GM18502 (cell line): ENCODE measurements around the gene CRIP1.

Source experiments
- ATAC-seq: cut with Tn5 transposase; IDR thresholded peaks from one replicate; pipeline ENCODE4 v1.9.1; 2021; ENCODE audit warnings: mild to moderate bottlenecking; ENCODE audit not compliant: unreplicated experiment, poor library complexity

Gene CRIP1

DNA sequence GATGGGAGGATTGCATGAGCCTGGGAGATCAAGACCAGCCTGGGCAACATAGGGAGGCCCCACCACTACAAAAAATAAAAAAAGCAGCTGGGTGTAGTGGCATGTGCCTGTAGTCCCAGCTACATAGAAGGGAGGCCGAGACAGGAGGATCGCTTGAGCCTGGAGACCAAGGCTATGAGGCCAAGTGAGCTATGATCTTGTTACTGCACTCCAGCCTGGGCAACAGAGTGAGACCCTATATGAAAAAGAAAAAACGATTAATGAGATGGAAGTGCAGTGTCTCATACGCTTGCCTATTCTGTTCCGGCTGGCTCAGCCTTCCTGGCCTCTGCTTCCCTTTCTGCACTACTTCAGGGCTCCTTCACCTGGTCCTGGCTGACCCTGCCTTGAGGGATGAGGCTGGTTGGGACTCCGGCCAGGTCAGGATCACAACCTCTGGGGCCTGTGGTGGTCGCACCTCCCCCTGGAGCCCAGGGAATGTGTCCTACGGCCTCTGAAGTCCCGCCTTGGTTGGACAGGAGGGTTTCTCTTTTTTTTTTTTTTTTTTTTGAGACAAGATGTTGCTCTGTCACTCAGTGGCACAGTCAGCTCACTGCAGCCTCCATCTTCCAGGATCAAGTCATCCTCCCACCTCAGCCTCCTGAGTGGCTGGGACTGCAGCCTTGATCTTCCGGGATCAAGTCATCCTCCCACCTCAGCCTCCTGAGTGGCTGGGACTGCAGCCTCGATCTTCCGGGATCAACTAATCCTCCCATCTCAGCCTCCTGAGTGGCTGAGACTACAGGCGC is 15.0 kb downstream of the CRIP1 start:
- ATAC-seq = no peak

DNA sequence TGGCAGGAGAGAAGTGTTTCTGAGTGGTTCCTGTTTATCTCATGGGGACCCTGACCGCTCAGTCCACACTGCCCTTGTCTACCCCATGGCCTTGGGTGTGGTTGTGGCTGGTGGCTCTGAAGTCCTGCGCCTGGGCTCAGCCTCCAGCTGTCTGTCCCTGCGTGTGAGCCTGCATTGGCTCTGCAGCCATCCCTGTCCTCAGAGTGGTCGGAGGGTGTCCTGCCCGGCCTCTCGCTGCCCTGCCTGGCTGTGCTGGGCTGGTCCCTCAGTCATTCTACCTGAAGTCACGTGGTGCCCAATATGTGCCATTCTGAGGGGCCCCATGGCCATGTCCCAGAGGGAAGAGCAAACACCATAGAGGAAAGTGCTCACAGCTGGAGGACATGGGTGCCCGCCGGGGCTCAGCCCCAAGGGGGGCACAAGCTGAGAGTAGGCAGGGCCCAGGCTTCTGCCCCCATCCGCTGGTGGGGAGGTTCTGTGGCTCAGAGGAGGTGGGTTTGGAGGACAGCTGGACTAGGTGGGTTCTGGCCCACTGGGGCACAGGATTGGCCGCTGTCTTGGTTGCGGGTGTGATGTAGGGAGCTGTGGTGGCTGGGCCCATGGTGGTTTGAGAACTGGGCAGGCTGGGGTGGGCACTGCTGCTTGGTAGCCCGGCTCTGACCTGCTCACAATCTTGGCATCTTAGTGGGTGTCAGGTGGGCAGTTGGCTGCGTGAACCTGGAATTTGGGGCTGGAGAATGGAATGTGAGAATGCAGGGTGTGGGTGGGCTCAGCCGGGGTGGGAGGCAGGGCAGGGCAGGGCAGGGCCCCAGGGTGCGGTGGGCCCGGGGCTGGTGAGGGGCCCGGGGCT is 16.0 kb downstream of the CRIP1 start:
- no peak for ATAC-seq

DNA sequence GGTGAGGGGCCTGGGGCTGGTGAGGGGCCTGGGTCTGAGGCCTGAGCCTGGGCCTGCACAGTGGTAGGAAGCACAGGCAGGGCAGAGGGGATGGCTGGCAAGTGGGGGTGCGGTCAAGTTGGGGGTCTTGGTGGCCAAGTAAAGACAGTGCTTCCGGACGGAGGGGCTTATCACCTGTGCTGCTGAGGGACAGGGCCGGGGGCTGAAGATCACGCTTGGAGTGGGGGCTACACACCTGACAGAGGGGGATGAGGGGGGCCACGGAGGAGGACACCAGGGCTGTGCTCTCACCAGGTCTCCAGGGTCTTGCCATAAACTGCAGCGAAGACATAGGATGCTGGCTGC is 16.6 kb downstream of the CRIP1 start:
- ATAC-seq = no peak

DNA sequence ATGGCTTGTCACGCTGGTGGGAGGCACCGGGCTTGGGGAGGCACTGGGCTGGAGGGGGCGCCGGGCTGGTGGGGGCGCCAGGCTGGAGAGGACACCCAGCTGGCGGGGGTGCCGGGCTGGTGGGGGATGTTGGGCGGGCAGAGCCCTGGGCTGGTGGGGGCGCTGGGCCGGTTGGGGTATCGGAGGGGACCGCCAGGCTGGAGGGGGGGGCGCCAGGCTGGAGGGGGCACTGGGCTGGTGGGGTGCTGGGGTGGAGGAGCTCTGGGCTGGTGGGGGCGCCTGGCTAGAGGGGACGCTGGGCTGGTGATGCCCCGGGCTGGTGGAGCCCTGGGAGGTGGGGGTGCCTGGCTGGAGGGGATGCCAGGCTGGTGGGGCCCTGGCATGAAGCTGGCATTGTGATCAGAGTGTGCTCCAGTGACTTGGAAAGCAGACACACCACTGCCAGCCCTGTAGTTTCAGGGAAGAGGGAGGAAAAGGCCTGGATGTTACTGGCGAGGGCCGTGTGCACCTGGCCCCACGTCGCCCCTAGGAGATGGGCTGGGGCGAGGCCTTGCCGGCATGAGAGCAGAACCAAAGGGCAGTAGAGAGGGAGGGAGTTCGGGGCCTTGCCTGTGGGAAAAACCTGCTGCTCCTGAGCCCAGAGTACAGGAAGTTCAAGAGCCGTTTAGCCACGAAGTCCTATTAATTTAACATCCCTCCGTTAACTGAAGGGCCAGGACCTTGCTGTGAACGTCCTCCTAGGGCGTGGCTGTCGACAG is 17.4 kb downstream of the CRIP1 start:
- ATAC-seq = no peak

DNA sequence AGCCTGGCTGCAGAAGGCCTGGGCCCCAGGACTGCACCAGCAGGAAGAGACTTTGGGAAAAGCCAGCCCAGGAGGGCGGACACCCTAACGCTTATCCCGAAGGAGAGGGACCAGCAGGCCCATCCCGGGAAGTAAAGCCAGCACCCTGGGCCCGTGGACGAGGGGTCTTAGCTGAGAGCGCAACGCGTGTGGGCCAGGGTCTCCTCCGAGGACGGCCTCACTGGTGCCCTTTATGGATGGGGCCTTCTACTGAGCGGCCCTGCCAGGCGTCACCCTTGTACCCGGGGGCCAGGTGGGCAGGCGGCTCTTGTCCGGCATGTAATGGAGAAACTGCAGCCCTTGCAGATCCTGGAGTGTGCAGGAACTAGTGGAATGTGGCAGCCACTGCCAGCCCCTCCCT is 18.4 kb downstream of the CRIP1 start:
- ATAC-seq = no peak

DNA sequence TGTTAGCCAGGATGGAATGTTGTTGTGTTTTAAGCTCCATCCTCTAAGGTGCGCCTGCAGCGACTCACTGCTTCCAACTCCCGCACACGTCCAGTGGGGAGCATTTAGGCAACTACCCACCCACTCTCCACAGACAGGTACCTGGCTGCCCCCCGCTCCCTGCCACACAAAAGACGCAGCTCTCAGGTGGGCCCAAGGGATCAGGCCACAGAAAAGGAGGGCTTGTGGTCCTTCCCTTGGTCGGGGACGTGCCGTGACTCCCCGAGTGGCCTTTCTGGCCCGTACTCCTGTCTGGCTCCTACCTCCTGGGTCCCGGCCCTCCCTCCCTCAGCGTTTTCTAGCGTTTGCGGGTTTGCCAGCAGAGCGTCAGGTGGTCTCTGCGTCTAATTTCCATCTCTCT is 20.6 kb downstream of the CRIP1 start:
- ATAC-seq = no peak

DNA sequence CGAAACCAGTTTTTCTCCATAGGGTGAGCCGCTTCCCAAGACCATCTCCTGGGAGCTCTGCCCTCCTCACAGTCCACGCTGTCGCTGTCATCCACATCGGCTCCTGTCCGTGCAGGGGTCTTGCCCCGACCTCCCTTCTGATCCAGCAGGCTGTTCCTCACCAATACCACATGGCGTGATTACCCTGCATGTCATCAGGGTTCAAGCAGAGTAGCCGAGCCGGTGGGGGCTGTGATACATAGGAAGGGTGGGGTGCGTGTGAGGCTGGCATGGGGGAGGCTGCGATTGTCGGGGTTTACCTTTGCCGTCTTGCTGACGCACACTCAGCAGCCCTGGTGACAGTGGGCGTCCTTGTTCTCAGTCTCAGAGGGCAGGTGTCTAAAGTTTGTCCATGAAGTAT is 21.4 kb downstream of the CRIP1 start:
- ATAC-seq = no peak

DNA sequence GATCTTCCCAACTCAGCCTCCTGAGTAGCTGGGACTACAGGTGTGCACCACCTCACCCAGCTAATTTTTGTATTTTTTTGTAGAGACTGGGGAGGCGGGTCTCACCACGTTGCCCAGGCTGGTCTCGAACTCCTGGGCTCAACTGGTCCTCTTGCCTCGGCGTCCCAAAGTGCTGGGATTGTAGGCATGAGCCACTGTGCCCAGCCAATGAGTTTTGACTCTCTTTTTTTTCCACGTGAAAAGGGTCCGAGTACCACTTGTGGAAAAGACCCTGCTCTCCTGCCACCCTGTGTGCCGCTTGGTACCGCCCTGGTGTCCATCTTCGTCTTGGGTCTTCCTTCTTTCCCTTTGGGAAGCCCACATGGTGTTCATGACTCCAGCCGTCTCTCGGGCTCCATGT is 21.9 kb downstream of the CRIP1 start:
- no peak for ATAC-seq

DNA sequence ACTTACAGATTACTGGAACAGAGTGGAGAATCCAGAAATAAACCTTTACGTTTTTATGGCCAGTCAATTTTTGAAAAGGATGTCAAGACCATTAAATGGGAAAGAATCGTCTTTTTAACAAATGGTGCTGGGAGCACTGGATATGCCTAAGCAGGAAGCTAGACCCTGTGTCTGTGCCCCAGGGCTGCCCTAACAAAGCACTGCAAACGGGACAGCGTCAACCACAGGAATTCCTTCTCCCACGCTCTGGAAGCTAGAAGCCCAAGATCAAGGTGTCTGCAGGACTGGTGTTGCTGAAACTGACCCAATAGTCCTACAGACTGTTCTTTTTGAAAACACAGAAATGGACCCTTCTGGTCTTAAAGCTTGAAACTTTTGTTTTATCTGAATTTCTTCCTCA is 30.4 kb downstream of the CRIP1 start:
- no peak for ATAC-seq

DNA sequence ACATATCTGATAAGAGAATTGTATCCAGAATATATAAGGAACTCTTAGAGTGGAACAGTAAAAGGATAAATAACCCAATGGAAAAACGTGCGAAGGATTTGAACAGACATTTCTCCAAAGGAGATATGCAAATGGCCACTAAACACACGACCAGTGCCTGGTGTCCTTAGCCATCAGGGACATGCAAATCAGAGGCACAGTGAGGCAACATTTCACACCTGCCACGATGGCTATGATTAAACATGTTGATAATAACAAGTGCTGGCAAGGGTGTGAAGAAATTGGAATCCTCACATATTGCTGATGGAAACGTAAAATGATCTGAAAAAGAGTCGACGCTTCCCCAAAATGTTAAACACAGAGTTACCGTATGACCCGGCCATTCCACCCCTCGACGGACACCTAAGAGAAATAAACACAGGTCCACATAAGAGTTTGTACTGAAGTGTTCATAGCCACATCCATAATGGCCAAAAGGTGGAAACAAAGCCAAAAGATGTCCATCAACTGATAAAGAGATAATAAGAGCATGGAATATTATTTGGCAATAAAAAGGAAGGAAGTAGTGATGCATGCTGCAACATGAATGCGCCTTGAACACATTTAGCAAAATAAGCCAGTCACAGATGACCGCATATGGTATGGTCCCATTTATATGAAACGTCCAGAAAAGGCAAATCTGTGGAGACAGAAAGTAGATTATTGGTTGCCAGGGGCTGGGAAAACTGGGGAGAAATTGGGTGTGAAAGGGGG is 33.4 kb downstream of the CRIP1 start:
- ATAC-seq = no peak

DNA sequence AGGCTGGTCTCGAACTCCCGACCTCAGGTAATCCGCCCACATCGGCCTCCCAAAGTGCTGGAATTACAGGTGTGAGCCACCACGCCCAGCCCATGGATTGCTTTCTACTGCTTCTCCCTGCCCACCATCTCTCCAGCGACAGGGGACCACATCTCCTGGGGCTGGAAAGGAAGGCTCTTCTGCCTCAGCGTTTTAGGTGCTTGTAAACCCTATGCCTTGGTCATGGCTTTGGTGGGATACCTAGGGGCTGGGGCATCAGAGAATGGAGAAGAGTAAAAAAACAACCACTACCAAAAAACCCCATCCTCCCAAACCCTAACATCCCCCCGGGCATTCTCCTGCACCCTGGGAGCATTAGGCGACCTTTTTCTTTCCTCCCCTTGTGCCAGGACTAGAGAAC is 38.6 kb downstream of the CRIP1 start:
- no peak for ATAC-seq

DNA sequence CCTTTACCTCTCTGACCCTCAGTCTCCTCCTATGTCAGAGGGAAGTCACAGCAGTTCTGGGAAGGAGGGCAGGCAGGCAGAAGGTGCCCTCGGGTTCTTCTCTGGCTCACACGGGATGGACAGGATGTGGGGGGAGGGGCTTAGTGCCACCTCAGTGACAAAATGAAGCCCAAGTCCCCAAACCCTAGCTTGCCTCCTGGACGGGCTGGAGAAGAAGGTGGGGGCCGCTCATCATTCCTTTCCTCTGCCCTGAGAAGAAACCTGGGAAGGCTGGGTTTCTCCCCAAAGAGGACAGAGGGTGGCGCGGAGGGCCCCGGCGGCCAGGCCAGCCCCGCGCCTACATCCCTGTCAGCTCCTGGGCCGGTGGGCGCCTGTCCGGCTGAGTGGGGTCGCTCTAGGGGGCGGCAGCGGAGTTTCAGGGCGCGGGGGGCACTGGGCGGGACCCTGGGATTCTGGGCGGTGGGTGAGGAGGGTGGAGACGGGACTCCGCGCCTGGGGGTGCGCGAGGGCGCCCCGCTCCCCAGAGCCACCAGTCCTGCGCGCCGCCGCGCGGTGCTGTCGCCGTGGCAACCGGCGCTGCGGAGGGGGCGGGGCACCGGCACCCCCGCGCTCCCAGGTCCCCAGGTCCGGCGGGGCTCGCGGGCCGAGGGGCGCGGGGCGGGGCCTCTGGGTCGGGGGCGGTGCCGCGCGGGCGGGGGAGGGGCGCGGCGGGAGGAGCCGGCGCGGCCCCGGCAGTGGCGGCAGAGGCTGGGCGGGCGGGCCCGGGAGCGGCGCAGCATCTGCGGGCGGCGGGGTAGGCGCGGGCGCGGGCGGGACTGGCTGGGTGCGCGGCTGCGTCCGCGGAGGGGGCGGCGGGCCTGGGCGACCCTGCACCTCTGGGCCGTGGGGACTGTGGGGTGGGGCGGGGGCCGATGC is 39.4 kb downstream of the CRIP1 start, which contains the start of gene TMEM121:
Gene TMEM121, plus strand, starts transcription at position 723 of the 915 bp plus-strand sequence. CDS start 2,252 bp downstream, outside the sequence.
- no peak for ATAC-seq

DNA sequence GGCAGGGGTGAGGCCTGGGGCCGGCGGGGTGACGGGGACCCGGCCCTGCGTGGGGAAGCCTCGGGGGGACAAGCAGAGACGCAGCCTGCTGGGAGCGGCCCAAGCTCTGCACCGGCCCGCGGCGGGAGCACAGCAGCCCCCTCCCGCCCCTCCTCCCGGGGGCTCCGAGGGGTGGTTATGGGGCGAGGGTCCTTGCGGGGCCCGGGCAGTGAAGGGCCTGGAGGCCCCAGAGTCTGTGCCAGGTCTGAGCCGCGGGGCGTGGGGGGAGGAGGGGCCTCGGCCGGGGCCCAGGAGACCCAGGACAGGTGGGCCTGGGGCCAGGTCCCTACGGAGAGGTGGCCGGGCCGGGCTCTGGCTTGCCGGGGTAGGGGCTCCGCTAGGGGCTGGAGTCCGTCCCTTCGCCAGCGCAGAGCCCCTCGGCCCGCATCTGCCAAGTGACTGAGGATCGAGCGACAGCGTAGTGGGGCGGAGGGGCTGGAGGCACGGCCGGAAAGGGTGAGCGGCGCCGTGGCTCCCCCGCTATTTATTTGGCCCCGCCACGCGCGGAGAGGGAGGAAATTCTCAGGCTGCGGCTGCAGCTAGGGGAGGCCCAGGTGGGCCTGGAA is 40.2 kb downstream of the CRIP1 start:
- no peak for ATAC-seq

DNA sequence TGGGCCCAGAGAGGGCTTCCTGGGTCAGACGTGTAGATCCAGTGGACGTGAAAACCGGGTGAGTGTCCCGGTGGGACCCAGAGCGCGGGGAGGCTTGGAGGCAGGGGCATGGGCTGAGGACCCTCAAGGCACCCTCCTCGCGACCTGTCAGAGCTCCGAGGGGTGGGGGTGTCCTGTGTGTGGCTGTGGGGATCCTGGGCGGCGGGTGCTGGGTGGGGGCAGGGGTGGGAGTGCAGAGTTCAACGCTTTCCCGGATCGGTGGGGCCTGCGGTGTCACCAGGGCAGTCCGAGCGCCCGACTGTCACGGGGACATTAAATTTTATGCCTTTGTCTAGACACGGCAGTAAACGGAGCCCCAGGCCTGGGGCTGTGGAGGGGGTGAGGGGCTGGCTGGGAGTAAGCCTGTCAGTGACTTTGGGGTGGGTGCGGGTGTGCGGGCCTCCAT is 40.7 kb downstream of the CRIP1 start:
- ATAC-seq = no peak

DNA sequence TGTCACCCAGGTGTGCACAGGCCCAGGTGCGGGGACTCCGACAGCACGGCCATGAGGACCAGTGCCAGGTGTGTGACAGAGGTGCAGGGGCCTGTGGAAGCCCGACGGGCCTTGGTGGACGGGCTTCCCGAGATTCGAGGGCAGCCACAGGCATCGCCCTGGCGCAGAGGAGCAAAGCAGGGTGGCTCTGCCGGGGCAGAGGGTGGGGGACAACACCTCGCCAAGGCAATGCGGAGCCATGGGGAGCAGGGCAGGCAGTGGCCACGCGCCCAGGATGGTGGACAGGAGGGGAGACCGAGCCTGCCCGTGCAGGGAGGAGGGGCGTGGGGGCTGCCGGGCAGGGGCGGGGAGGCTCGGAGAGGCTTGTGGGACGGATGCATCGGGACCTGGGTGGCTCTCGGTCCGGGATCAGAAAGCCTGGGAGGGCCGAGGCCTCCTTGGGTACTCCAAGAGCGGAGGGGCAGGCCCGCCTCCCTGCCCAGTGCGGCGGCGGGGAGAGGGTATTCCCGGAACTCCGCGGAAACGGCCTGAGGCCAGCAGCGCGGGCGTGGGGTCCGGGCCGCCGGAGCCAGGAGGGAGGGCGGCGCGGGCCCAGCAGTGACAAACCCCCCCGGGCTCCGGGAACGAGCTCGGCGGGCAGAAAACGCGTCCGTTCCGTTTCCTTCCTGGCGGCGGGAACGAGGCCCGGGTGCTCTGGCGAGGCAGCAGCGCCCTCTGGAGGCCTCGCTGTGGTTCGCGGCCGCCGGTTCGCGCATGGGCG is 41.3 kb downstream of the CRIP1 start:
- no peak for ATAC-seq

DNA sequence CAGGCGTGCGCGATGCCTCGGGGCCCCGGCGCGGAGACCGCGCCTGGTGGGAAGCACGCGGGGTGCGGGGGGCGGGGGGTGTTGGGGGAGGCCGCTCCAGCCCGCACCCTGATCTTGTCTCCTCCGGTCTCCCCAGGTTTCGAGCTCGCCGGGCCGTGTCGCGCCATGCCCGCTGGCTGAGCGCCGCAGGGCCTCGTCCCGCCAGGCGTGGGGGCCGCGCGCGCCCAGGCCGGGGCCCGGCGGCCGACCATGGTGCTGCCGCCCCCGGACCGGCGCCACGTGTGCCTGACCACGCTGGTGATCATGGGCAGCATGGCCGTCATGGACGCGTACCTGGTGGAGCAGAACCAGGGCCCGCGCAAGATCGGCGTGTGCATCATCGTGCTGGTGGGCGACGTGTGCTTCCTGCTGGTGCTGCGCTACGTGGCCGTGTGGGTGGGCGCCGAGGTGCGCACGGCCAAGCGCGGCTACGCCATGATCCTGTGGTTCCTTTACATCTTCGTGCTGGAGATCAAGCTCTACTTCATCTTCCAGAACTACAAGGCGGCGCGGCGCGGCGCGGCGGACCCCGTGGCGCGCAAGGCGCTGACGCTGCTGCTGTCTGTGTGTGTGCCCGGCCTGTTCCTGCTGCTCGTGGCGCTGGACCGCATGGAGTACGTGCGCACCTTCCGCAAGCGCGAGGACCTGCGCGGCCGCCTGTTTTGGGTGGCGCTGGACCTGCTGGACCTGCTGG is 42.1 kb downstream of the CRIP1 start:
- no peak for ATAC-seq

DNA sequence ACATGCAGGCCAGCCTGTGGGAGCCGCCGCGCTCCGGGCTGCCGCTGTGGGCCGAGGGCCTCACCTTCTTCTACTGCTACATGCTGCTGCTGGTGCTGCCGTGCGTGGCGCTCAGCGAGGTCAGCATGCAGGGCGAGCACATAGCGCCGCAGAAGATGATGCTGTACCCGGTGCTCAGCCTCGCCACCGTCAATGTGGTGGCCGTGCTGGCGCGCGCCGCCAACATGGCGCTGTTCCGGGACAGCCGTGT is 42.6 kb downstream of the CRIP1 start:
- no peak for ATAC-seq
